22Rv1 (cell line): Measurements from ENCODE around the gene SPRING1.

Experiments
- CTCF ChIP-seq: fragments of 450-650 bp; IDR thresholded peaks from 2 replicates; pipeline ENCODE4 v1.5.1; 2017; ENCODE audit warnings: mild to moderate bottlenecking
- ZFX ChIP-seq: fragments of 450-650 bp; IDR thresholded peaks from 2 replicates; pipeline ENCODE4 v1.6.1; 2017; ENCODE audit warnings: antibody characterized with exemption, borderline replicate concordance

GRCh38 chr12:116689521-116689920 lies 48.3 kb downstream of the SPRING1 start:
- TF ChIP-seq ZFX (no peak), CTCF (no peak)
